Activated naive CD4-positive, alpha-beta T cell (primary cell): ENCODE data around the gene PRODH2.

Experiments used
- DNase-seq, 4 experiments: peaks; one replicate each; lab custom pipeline; 2025; lab: John Stamatoyannopoulos, UW

PRODH2 gene

DNA sequence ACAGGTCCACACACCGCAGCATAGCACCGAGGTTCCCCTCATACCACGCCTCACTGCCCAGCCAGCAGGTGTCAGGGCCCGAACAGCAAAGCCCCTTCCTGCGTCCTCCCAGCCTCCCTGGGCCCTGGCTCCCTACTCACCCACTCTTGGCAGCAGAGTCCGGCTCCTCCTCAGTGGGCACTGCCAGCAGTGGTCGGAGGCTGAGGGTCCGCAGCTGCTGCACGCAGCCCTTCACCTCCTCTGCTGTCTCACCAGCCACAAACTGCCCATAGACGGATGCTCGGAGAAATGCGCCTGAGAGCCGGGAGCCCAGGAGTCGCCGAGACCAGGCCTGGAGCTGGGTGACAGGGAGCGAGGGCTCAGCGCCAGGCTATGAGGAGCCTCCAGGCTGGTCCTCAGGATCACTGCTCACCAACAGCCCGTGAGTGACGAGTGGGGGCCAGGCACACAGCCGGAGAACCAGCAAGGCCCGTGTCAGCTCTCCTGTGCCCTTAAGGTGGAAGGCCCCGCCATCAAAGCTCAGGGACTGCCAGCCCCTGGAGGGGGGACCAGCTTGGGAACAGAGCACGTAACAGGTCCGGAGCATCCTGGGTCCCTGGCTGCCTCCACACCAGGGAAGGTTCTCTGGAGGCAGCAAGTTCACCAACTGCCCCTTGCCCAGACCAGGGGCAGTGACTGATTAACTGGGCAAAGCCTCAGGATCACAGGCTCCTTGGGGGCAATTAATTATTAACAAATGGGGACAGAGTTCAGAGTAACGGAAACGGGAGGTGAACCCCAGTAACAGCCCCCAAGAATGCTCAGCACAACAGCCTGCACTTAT, at the start of gene PRODH2:
Gene PRODH2, minus strand, starts transcription at position 626 of the 823 bp plus-strand sequence. Its CDS starts 40 bp downstream, at position 586.
- DNase-seq = no peak

- no peak for DNase-seq
Observed at GRCh38 chr19:35861640-35862160, 49.1 kb upstream of the PRODH2 start.

GRCh38 chr19:35860818-35861639, 48.4 kb upstream of the PRODH2 start:
- no peak for DNase-seq

GRCh38 chr19:35860436-35860817, 47.8 kb upstream of the PRODH2 start:
- no peak for DNase-seq

- no peak for DNase-seq
Observed at GRCh38 chr19:35859414-35859813, 46.8 kb upstream of the PRODH2 start.

GRCh38 chr19:35858311-35858710, 45.7 kb upstream of the PRODH2 start:
- DNase-seq = no peak

GRCh38 chr19:35856546-35857149, 44.0 kb upstream of the PRODH2 start, which contains the start of gene KIRREL2:
Gene KIRREL2, plus strand, starts transcription at chr19:35856911. Its CDS starts 209 bp downstream, at chr19:35857120.
- DNase-seq = peak in 1 of 4 experiments; percentile 24

GRCh38 chr19:35853038-35853756, 40.6 kb upstream of the PRODH2 start:
- no peak for DNase-seq

- no peak for DNase-seq
Observed at GRCh38 chr19:35852029-35852780, 39.6 kb upstream of the PRODH2 start, which contains the start of gene NPHS1. Gene NPHS1, minus strand, starts transcription at chr19:35852504. Its CDS starts 667 bp downstream, at chr19:35851837.

DNA sequence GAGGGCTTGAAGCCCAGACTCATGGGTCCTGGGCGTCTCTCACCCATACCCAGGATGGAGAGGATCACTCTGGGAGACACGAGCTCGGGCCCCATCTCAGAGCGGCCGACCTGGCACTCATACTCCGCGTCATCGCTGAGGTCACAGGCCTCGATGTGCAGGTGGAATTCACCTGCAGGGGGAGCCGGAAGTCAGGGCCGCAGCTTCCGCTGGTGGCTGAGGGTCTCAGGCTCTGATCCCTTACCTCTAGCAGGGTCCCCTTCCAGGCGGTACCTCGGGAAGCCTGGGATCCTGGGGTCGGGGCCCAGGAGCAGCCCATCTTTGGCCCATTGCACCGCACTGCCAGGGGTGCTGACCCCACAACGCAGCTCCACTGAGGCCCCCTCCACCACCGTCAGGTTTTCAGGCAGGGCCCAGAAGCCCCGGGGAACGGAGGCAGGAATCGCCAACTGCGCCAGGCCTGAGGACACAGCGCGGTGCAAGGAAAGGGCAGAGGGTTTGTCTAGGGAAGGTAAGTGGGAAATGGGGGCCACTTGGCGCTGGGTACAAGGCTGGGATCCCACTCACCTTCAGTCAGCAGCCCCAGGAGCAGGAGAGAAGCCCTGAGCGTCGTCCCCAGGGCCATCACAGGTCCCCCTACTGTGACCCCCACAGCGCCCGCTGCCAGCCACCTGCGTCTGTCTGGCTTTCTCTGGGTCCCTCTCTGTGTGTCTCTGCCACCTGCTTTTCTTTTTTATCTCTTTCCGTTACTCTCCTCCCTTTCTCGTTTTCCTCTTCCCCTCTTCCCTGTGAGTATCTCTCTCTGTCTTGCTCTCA, 38.8 kb upstream of the PRODH2 start:
- no peak for DNase-seq

DNA sequence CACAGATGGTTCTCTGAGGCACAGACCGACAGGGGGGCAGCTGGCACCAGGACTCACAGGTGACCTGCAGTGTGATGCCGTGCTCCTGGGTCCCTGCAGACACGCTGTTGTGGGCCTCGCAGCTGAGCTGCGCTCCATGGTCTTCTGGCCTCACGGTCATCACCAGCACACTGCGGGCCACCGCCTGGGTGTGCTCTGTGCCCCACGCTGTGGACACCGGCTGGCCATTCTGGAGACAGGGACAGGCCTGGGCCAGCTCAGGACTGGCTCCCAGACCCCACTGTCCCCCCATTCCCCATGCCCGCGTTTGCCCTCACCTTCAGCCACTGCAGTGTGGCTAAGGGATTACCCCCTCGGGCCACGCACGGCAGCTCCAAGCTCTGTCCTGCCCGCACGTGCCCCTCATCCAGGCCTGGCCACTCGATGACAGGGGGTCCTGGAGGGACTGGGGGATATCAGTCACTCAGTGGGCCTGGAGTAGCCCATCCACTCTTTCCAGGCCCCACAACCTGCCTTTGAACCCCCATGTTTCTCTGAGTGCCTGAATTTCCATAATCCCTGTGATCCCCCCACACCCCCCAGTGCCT, 36.4 kb upstream of the PRODH2 start:
- DNase-seq = no peak

DNA sequence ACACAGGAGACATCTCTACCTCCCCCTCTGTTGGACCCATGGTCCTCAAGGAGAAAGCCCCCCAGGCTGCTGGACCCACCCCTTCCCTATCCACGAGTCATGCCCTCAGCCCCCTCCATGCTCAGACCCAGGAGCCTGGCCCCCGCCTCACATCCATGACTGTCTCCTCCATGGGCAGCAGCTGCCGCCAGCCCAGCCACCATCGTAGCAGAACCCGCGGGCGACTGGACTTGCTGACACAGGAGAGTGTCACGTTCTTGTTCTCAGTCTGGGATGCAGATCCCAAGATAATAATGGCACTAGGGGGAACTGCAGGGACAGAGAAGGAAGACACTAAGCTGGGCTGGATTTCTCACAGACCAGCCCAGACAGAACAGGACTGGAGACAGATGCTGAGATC, 35.8 kb upstream of the PRODH2 start:
- DNase-seq = no peak

- DNase-seq = no peak
Observed at GRCh38 chr19:35847911-35848310, 35.3 kb upstream of the PRODH2 start.

GRCh38 chr19:35846038-35846668, 33.5 kb upstream of the PRODH2 start:
- no peak for DNase-seq

- no peak for DNase-seq
Observed at GRCh38 chr19:35845215-35846037, 32.8 kb upstream of the PRODH2 start.

DNA sequence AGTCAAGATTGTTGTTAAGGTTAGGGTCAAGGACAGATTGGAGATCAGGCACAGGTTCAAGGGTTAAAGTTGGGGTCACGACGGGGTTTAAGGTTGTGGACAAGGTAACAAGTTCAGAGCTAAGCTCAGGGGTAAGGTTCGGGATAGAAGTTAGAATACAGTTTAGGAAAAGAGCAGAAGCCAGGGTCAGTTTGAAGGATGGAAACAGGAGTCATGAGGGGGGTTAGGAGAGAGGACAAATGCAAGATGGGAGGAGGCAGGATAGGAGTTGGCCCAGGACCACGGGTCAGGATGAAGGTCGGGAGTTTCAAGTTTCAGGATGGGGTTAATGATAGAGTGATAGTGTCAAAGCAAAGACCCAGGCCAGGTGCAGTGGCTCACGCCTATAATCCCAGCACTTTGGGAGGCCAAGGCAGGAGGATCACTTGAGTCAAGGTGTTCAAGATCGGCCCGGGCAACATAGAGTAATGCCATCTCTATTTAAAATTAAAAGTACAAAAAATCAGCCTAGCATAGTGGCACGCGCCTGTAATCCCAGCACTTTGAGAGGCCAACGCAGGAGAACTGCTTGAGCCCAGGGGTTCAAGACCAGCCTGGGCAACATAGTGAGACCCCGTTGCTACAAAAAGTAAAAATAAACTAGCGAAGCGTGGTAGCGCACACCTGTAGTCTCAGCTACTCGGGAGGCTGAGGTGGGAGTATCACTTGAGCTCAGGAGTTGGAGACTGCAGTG, 32.0 kb upstream of the PRODH2 start:
- DNase-seq = no peak
